GM18858 (cell line): ENCODE results near the gene C22orf15.
"Not testable (repeated sequence)": the region's sequence is repeated elsewhere in the genome, so short reads cannot be mapped to it uniquely, and the experiment has no call there.

ENCODE experiments used
- ATAC-seq: cut with Tn5 transposase; IDR thresholded peaks from one replicate; pipeline ENCODE4 v1.9.1; 2021; ENCODE audit not compliant: unreplicated experiment

Gene C22orf15, protein sequence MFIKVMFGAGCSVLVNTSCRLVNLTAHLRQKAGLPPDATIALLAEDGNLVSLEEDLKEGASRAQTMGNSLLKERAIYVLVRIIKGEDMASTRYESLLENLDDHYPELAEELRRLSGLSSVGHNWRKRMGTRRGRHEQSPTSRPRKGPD

DNA sequence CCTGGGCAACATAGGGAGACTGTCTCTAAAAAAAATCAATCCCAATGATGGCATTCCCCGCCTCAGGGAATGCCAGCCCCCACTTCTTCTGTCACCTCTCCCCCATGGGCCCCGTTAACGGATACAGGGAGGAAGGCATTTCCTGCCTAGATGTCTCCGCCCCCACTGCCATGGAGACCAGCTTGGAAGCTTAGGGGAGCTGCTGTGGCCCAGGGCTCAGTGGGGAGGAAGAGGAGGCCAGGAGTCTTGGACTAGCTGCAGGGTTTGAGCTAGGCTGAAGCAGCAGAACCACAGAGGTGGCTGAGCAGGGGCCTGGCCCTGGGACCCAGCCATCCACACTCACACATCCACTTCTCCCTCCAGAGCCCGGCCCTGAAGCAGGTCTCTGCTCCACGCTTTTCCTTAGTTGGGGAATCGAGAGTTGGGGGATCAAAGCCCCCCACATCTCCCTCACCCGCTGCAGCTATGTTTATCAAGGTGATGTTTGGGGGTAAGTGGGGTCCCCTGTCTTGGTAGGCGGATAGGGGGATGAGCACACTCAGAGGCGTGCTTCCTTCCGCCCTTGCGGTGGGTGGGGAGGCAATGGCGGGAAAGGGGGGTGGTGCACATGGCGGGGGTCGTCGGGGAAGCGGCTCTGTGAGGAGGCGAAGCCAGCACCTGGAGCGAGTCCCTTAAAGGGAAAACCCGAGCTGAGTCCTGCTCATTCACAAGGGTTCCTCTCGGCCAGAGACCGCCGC lies at the start of gene C22orf15:
Gene C22orf15 (plus strand): TSS at position 149 of the 737 bp plus-strand sequence. CDS start 317 bp downstream, at position 466.
- ATAC-seq: no peak

- no peak for ATAC-seq
These were observed 48.8 kb upstream of the C22orf15 start for GRCh38 chr22:23713696-23714595.

GRCh38 chr22:23714596-23715578 lies 47.9 kb upstream of the C22orf15 start:
- no peak for ATAC-seq

GRCh38 chr22:23715806-23716375 lies 46.9 kb upstream of the C22orf15 start:
- no peak for ATAC-seq

DNA sequence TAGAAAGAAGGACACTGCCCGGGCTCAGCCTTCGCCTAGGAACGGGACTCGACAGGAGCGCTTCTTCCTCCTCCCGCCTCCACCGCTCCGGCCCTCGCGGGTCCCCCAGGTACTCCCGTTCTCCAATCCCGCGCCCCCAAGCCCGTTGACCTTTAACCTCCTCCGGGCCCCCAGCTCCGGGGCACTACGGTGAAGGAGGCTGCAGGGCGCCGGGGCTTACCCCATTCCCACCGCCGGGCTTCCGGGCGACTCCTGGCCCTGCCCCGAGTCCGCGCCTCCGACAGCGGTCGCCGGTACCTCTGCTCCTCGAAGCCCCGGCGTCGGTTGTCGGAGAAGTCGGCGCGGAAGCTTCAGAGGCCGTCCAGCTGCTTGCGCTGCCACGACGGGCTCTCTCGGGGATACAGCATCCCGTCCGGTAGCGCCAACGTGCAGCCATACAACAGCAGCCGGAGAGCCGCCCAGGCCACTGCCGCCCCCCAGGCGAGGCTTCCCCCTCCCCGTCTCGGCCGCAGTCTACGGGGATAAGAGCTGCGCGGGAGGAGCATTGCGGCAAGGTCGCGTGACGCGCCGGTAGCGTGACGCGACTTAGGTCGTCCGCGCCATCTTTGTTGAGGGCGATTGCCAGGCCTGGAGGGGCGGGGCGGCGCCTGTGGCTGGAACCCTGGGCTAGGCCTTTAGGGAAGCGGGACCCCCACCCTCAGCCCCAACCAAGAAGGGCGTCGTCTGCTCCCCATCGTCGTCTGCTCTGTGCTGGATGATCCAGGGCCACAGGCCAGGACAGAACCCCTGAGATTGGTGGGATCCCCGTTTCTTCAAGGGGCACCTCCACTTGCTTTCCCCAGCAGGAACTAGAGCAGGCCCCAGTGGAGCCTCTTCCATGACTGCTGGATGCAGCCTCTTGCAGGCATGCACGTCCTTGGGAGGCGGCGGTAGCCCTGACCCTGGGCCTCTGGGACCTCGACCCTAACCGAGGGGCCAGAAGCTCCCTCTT lies 45.7 kb upstream of the C22orf15 start:
- no peak for ATAC-seq

DNA sequence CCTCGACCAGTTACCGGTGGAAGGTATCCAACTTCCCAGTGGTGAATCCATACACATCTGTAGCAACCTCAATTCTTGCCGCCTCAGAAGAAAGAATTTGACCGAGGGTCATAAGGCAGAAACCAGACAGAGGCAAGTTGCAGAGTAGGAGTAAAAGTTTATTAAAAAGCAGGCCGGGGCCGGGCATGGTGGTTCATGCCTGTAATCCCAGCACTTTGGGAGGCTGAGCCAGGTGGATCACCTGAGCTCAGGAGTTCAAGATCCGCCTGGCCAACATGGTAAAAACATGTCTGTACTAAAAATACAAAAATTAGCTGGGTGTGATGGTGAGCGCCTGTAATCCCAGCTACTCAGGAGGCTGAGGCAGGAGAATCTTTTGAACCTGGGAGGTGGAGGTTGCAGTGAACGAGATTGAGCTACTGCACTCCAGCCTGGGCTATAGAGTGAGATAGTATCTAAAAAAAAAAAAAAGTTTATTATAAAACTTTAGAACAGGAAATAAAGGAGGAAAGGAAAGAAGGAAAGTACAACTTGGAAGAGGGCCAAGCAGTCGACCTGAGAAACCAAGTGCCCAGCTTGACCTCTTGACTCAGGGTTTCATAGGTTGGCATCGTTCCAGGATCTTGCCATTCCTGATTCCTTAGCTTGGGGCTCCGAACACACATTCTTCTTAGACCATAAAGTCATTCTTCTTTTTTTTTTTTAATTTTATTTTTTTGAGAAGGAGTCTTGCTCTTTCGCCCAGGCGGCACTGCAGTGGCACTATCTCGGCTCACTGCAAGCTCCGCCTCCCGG lies 44.2 kb upstream of the C22orf15 start:
- ATAC-seq: no peak

- no peak for ATAC-seq
These were observed 41.9 kb upstream of the C22orf15 start for GRCh38 chr22:23720855-23721254.

- ATAC-seq: no peak
These were observed 40.6 kb upstream of the C22orf15 start for GRCh38 chr22:23722160-23722559.

DNA sequence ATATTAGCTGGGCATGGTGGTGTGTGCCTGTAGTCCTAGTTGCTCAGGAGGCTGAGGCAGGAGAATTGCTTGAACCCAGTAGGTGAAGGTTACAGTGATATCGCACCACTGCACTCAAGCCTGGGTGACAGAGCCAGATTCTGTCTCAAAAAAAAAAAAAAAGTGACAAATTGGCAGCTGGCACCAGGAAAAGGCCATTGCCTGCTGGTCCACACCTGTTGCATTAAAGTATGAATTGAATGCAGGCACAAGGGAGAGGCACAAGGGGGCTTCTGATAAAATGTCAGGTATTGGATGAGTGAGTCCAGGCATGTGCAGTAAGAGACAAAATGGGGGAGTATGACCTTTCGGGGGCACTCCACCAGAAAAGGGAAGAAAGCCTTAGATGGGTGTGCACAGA lies 40.1 kb upstream of the C22orf15 start:
- ATAC-seq: no peak

GRCh38 chr22:23728108-23728507 lies 34.7 kb upstream of the C22orf15 start:
- ATAC-seq: not testable (repeated sequence)

DNA sequence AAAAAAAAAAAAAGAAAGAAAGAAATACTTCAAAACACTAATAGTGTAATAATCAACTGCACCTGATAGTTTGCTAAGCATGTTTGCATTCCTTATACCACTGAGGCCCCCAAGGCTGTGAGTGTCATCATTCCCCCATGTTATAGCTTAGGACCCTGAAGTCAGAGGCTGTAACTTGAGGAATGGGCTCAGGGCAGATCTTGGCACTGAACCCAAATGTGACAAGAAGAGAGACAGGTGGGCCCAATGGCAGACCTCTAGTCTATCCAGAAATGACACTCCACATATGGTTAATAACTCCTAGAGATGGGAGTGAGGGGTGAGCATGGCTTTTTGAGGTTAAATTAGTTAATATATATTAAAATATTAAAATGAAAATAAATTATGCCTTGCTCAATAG lies 25.1 kb upstream of the C22orf15 start:
- no peak for ATAC-seq

- ATAC-seq: no peak
These were observed 20.1 kb upstream of the C22orf15 start for GRCh38 chr22:23742505-23743264.

GRCh38 chr22:23743303-23743705 lies 19.5 kb upstream of the C22orf15 start:
- ATAC-seq: no peak

GRCh38 chr22:23744001-23744400 lies 18.8 kb upstream of the C22orf15 start:
- ATAC-seq: no peak

GRCh38 chr22:23744485-23744884 lies 18.3 kb upstream of the C22orf15 start:
- no peak for ATAC-seq

DNA sequence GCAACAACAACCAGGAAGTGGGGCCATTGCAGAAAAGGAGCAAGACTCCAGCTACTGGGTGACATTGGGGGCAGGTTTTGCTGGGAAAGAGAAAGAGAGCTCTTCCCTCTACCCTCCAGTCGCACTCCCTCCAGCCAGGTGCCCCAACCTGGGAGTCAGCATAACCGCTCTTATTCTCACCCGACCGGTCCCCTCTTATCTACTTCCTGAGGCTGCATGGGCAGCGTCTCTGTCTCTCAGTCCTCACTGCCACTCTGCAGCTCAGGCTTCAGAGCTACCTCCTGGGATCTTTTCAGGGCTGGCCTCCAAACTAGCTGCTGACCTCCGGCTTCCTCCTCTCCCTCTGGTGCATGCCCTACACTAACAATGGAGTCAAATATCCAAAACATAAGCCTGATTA lies 17.0 kb upstream of the C22orf15 start:
- ATAC-seq: no peak

- ATAC-seq: no peak
These were observed 12.9 kb upstream of the C22orf15 start for GRCh38 chr22:23749841-23750301.
